Right cardiac atrium (tissue), 5 donors: ENCODE results near the gene DCDC2C. TPM values are rescaled to one million over a fixed set of nuclear protein-coding genes. Genes with fewer than 3 reads are reported as not detected.

ENCODE experiments used
- ATAC-seq, 2 donors: fragments of 200-7000 bp; cut with Tn5 transposase; one replicate each; pipeline versions ENCODE4 v1.8.0 to v1.9.1; 2020; ENCODE audit warnings: moderate library complexity in 2 of 2, mild to moderate bottlenecking in 1 of 2
- DNase-seq, 3 donors: peaks; one replicate each; pipeline ENCODE4 v3.0.0-alpha.2; 2020
- H3K27ac ChIP-seq: one replicate; pipeline ENCODE4 v1.5.1; 2013; ENCODE audit warnings: mild to moderate bottlenecking, low read length, control low read depth, moderate library complexity
- H3K27me3 ChIP-seq: one replicate; pipeline ENCODE4 v1.6.1; 2013; ENCODE audit not compliant: control insufficient read depth, insufficient read depth
- H3K4me1 ChIP-seq: one replicate; pipeline ENCODE4 v1.6.1; 2013; ENCODE audit warnings: low read length; ENCODE audit not compliant: control insufficient read depth, insufficient read depth
- H3K4me3 ChIP-seq: one replicate; pipeline ENCODE4 v1.5.1; 2013; ENCODE audit warnings: low read length, control low read depth
- H3K9me3 ChIP-seq: one replicate; pipeline ENCODE4 v1.6.1; 2013; ENCODE audit warnings: low read length; ENCODE audit not compliant: control insufficient read depth
- WGBS: extraction: QIAGEN DNeasy Blood & Tissue Kit; methylation state at CpG from one replicate; pipeline ENCODE4 v1.1.7; 2013; 5-methylcytosine and 5-hydroxymethylcytosine counted together
- intact Hi-C, 4 donors: fragments of 100-400 bp; cut with DNase I; formaldehyde crosslinking; loops; one replicate each; pipeline versions ENCODE4 v1.11.0 to v1.14.0; 2022 to 2023
- polyA plus RNA-seq: library from polyadenylated mRNA; stranded (reverse); fragments of 200-250 nt; gene quantifications from one replicate; pipeline ENCODE4 v1.2.3, GENCODE V29; 2013
- total RNA-seq, 4 donors: library from RNA; stranded (reverse); fragmentation: NEBNext Ultra II Directional; extraction: Animal tissue kit (Norgen Biotek cat#: 25700); gene quantifications; one replicate each; pipeline ENCODE4 v1.2.1, GENCODE V29; 2021
- donor health status: healthy with polysubstance abuse.
- donor health status: DM: no; HTN: yes; CAD: no.
- donor health status: DM: no; HTN: no; CAD: no.
- donor health status: DM: no; HTN: yes; CAD: no; lungs with severe emphysema.
- donor health status: DM: yes; HTN: yes; CAD: no.

The DCDC2C gene
- total and polyA plus RNA-seq, 5 donors, result not detected

DNA sequence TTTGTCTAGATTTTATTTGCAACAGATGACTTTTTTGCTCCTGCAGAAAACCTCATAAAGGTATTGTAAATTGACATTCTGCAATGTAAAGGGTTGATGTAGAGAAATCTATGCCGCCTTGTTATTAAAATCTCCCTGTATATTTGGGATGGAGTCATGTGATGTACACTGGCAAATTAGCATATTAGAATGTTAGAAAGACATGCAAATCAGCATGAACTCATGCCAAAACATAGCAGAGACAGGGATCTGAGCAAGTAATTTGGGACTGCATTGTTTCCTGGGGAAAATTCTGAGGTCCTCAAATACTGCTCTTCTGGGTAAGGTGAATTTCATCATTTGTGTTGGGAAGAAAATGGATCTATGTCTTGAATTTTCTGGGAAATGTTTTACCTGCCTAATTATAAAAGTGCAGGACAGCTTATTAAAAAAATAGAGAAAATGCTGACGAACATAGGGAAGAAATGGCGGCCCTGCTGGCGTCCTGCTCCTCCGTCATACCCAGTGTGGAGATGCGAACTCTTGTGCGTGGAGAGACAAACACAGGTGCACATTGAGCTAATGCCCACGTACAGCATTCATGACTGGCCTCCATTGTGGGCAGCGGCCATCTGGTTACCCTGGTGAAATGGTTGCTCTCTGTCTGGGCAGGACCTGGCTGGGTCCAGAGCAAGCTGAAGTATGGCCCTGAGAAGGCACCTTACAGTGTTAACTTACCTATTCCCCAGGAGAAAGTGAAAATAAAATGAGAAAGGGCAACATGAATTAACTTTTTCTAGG lies 29.1 kb upstream of the DCDC2C start:
- intact Hi-C loops, result no loop called here
- Histone ChIP-seq H3K27me3 (no peaks in the 10 kb centered on the region), H3K9me3 (no peaks in the 10 kb centered on the region), H3K27ac (no peak overlapping the region), H3K4me1 (no peaks in the 10 kb centered on the region), H3K4me3 (no peak overlapping the region)
- 89% methylated on average over 9 of the region's 9 CpGs for WGBS
- ATAC-seq (no peak), DNase-seq (no peak)

DNA sequence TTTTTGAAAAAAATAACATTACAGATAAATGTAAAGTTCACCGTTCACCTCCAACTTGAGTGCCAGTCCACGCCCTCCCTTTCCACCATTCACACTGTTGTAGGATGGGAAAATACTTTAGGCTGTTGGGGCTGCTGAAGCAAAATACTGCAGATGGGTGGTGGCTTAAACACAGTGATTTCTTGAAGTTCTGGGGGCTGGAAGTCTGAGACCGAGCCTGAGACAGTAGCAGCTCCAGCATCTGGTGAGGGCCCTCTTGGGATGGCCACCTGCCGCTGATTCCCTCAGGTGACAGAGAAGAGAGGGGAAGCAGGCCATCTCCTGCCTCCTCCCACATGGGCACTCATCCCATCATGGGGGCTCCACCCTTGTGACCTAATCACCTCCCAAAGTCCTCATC lies 27.7 kb upstream of the DCDC2C start:
- no peaks in the 10 kb centered on the region for H3K9me3 ChIP-seq
- no peak overlapping the region for H3K27ac ChIP-seq
- H3K4me1 ChIP-seq, result no peaks in the 10 kb centered on the region
- 89% methylated on average over 4 of the region's 4 CpGs for WGBS
- no peaks in the 10 kb centered on the region for H3K27me3 ChIP-seq
- intact Hi-C loops, result no loop called here
- ATAC-seq (no peak), DNase-seq (no peak)
- no peak overlapping the region for H3K4me3 ChIP-seq

DNA sequence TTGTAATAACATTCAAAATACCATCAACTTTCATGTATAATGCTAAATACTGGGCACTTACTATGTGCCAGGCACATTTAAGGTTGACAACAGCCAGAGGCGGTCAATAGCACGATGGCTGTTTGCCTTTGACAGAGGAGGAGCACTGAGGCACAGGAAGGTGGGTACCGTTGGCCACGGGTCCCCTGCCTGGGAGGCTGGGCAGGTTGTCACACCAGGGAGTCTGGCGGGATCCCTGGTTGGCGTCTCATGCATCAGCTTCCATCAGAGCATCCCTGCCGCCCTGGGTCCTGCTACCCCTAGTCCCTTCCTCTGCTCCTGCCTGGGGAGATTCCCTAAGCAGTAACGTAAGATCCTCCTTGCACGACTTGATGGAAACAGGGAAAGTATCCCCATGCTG lies 25.9 kb upstream of the DCDC2C start:
- no peaks in the 10 kb centered on the region for H3K4me1 ChIP-seq
- 83% methylated on average over 9 of the region's 9 CpGs for WGBS
- no peak for DNase-seq
- H3K27me3 ChIP-seq, result no peaks in the 10 kb centered on the region
- H3K4me3 ChIP-seq, result no peak overlapping the region
- intact Hi-C loops, result no loop called here
- no peak overlapping the region for H3K27ac ChIP-seq
- H3K9me3 ChIP-seq, result no peaks in the 10 kb centered on the region
- ATAC-seq, result no peak

DNA sequence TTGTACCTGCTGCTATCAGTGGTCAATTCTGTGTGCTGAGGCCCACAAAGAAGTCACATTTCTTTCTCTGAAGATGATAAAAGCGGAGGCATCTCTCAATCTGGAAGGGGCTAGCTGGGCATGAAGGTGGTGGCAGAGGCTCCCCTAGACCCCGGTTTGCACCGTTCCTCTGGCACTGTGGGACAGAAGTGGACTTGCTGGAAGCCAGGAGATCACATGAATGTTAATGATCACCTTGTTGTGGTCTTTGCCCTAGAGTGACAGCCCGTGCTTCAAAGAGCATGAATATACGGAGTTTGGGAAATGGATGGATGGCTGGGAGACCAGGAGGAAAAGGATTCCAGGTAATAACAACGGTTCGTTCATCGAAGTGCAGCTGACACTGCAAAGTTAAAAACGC lies 25.2 kb upstream of the DCDC2C start:
- H3K4me1 ChIP-seq, result no peaks in the 10 kb centered on the region
- 74% methylated on average over 9 of the region's 9 CpGs for WGBS
- intact Hi-C loops, result no loop called here
- DNase-seq (no peak), ATAC-seq (no peak)
- H3K27ac ChIP-seq, result no peak overlapping the region
- H3K4me3 ChIP-seq, result no peak overlapping the region
- H3K27me3 ChIP-seq, result no peaks in the 10 kb centered on the region
- H3K9me3 ChIP-seq, result no peaks in the 10 kb centered on the region

DNA sequence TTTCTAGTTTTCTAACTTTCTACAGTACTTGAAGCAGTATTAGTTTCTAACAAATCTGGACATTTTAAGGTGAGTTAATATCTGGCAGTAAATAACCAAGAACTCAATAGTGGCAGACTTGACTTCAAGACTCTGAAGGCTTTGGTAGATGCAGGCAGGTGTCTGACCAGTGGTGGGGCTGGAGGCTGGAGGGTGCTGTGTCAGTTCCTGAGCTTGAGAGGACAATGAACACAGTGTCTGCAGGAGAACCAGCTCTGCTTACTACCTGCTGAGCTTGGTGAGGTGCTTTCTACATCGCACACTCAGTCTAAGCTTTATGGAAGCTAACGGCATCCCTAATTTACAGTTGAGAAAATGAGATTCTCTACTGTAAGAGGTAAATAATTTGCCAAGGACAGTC lies 24.2 kb upstream of the DCDC2C start:
- WGBS, result 94% methylated on average over 2 of the region's 2 CpGs
- Histone ChIP-seq H3K4me1 (no peaks in the 10 kb centered on the region), H3K9me3 (no peaks in the 10 kb centered on the region), H3K27me3 (no peaks in the 10 kb centered on the region), H3K27ac (no peak overlapping the region), H3K4me3 (no peak overlapping the region)
- ATAC-seq (no peak), DNase-seq (no peak)
- intact Hi-C loops, result no loop called here

DNA sequence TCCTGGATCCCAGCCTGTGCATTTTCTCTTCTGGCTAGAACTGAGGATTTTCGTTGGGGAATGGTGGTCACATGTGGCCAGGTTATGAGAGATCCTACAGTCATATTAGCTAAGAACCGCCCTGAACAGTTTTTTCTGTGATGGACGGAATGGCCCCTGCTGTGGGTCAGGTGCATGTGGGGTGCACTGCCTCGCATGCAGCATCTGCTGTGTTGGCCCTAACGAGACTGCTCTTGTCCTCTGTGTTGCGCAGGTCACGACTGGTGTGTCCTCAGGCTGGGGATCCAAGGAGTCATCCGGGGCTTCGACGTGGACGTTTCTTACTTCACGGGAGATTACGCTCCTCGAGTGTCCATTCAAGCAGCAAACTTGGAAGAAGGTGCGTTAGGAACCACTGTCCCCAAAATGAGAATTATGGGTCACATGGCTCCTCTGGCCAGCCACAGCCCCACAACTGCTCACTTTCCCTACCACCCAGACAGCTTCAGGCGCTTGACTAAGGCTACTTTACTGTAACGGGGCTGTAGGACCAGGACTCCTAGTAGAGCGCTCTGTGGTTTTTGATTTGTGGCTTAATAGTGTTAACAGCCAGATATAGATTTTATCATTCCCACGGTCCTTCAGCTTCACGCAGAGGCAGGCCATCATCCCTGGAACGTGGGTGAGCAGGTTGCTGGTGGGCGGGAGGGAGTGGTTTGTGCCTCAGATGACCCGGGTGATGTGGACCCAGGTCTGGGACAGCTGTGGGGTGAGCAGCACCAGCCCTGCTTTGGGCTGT lies 23.6 kb upstream of the DCDC2C start:
- Histone ChIP-seq H3K4me3 (no peak overlapping the region), H3K4me1 (no peaks in the 10 kb centered on the region), H3K9me3 (no peaks in the 10 kb centered on the region), H3K27ac (no peak overlapping the region), H3K27me3 (no peaks in the 10 kb centered on the region)
- WGBS, result 85% methylated on average over 23 of the region's 23 CpGs
- no peak for DNase-seq
- no peak for ATAC-seq
- intact Hi-C loops, result no loop called here

DNA sequence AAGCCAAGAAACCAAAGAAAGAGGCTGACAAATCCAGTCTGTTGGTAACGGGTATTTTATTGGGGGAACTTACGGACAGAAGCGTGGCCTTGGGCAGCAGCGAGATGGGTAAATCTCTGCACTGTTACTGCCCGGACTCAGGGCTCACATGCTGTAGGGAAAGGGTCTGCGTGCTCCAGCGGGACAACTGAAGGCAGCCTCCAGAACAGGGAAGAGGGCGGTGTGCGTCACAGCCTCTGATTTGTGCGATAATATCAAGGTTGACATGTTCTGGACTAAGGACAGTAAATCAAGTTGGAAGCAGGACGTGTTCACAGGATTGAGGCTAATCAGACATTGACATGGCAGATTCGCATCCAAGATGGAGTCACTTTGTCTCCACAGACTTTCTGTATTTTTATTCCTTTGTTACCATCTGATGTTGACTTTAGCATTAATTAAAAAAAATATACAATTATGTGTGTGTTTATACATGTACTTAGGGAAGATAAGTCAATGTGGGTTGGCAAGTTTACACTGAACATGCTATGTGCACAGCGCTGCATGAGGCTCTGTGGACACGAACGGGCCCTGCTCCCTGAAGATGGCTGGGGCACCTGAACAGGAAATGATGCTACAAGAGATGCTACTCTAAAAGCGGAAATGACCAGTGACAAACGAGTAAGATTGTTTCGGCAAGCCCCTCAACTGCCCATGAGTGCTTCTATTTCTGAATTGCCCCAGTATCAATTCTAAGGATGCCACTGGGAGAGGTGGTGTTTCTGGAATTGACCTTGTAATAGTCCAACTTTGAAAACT lies 22.6 kb upstream of the DCDC2C start:
- Histone ChIP-seq H3K4me1 (no peaks in the 10 kb centered on the region), H3K27me3 (no peaks in the 10 kb centered on the region), H3K9me3 (no peaks in the 10 kb centered on the region), H3K27ac (no peak overlapping the region), H3K4me3 (no peak overlapping the region)
- 90% methylated on average over 18 of the region's 18 CpGs for WGBS
- DNase-seq (no peak), ATAC-seq (no peak)
- intact Hi-C loops, result no loop called here

DNA sequence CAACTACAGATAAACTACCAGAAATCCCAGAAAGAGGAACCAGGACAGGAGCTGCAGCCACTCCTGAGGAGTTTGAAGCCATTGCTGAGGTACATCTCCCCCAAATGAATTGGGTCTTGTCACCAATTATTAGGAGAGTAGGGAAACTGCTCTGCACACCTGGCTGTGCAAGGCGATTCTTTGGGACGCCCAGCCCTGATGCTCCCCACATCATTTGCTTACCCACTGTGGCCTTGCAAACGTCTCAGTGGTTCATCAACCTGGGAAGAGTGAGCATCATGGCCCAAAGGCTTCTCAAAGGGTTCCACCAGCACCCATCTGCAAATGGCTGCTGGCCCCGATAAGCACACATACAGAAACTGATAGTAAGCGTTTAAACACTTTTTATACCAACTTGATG lies 21.8 kb upstream of the DCDC2C start:
- DNase-seq (no peak), ATAC-seq (no peak)
- WGBS, result 87% methylated on average over 5 of the region's 5 CpGs
- Histone ChIP-seq H3K27me3 (no peaks in the 10 kb centered on the region), H3K9me3 (no peaks in the 10 kb centered on the region), H3K27ac (no peak overlapping the region), H3K4me3 (no peak overlapping the region), H3K4me1 (no peaks in the 10 kb centered on the region)
- intact Hi-C loops, result no loop called here

DNA sequence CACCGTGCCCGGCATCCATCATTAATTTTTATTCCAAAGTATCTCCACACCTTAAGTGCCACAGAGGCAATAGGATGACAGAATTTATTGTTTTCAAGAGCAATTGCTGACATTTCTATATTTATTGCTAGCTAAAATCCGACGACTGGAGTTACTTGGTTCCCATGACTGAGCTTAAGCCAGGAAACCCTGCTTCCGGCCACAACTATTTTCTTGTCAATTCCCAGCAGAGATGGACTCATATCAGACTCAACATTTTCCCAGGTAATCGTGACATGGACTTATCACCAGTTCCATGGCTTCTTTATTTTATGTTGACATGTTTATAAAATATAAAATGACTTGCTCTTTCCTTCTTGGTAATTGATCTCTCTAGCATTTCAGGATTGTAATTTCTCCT lies 20.6 kb upstream of the DCDC2C start:
- Histone ChIP-seq H3K4me3 (no peak overlapping the region), H3K4me1 (no peaks in the 10 kb centered on the region), H3K27me3 (no peaks in the 10 kb centered on the region), H3K9me3 (no peaks in the 10 kb centered on the region), H3K27ac (no peak overlapping the region)
- intact Hi-C loops, result no loop called here
- DNase-seq (no peak), ATAC-seq (no peak)
- 75% methylated on average over 6 of the region's 6 CpGs for WGBS

DNA sequence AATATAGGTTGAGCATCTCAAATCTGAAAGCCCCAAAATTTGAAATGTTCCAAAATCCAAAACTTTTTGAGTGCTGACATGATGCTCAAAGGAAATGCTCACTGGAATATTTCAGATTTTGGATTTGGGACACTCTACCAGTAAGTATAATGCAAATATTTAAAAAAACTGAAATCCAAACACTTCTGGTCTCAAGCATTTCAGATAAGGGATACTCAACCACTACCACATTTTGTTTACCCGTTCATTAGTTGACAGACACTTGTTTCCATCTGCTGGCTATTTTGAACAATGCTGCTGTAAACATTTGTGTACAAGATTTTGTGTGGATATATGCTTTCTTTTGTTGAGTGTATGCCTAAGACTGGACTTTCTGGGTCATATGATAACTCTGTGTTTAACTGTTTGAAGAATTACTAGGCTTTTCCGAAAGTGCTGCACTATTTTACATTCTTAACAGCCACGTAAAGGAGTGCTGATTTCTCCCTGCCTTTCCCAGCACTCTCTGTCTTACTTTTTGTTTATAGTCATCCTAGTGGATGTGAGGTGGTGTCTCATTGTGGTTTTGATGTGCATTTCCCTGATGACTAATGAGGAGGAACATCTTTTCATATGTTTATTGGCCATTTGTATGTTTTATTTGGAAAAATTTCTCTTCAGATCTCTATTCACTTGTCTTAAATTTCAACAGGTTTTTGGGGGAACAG lies 19.5 kb upstream of the DCDC2C start:
- no peaks in the 10 kb centered on the region for H3K27me3 ChIP-seq
- no peak overlapping the region for H3K4me3 ChIP-seq
- DNase-seq (no peak), ATAC-seq (no peak)
- no peaks in the 10 kb centered on the region for H3K4me1 ChIP-seq
- no peaks in the 10 kb centered on the region for H3K9me3 ChIP-seq
- WGBS, result 50% methylated on average over 3 of the region's 3 CpGs
- H3K27ac ChIP-seq, result no peak overlapping the region
- intact Hi-C loops, result no loop called here
